HS-27A (cell line): Measurements from ENCODE around the gene PLEKHH3.
"Not testable (repeated sequence)": the region's sequence is repeated elsewhere in the genome, so short reads cannot be mapped to it uniquely, and the experiment has no call there.

Source experiments
- DNase-seq: peaks from one replicate; pipeline ENCODE4 v3.0.0-alpha.2; 2012; ENCODE audit warnings: low read depth, missing footprints

PLEKHH3 gene

GRCh38 chr17:42672038-42672437, 4.8 kb downstream of the PLEKHH3 start:
- no peak for DNase-seq

GRCh38 chr17:42670789-42671657, 5.8 kb downstream of the PLEKHH3 start:
- DNase-seq = no peak

GRCh38 chr17:42669977-42670788, 6.6 kb downstream of the PLEKHH3 start:
- DNase-seq = no peak

- DNase-seq = no peak
Measured at GRCh38 chr17:42669705-42669976, 7.2 kb downstream of the PLEKHH3 start.

GRCh38 chr17:42667088-42667951, 9.5 kb downstream of the PLEKHH3 start:
- peak; percentile 60 for DNase-seq

GRCh38 chr17:42666126-42666525, 10.7 kb downstream of the PLEKHH3 start:
- not testable (repeated sequence) for DNase-seq

- no peak for DNase-seq
Measured at GRCh38 chr17:42665581-42666001, 11.2 kb downstream of the PLEKHH3 start.

- no peak for DNase-seq
Measured at GRCh38 chr17:42660692-42661345, 16.0 kb downstream of the PLEKHH3 start.

- not testable (repeated sequence) for DNase-seq
Measured at GRCh38 chr17:42659932-42660274, 16.9 kb downstream of the PLEKHH3 start.

GRCh38 chr17:42659079-42659931, 17.5 kb downstream of the PLEKHH3 start, which contains the start of gene TUBG2:
Gene TUBG2, plus strand, starts transcription at chr17:42659284. Its CDS starts 220 bp downstream, at chr17:42659504.
- peak; percentile 59 for DNase-seq

GRCh38 chr17:42657824-42658588, 18.8 kb downstream of the PLEKHH3 start:
- DNase-seq = no peak

- DNase-seq = no peak
Measured at GRCh38 chr17:42655528-42655927, 21.3 kb downstream of the PLEKHH3 start.

GRCh38 chr17:42653179-42654124, 23.3 kb downstream of the PLEKHH3 start:
- DNase-seq = no peak

- no peak for DNase-seq
Measured at GRCh38 chr17:42651392-42651791, 25.4 kb downstream of the PLEKHH3 start.

- DNase-seq = no peak
Measured at GRCh38 chr17:42647778-42648177, 29.0 kb downstream of the PLEKHH3 start.

- DNase-seq = no peak
Measured at GRCh38 chr17:42642336-42642735, 34.5 kb downstream of the PLEKHH3 start.

- no peak for DNase-seq
Measured at GRCh38 chr17:42640121-42640520, 36.7 kb downstream of the PLEKHH3 start.

GRCh38 chr17:42639525-42640113, 37.2 kb downstream of the PLEKHH3 start:
- no peak for DNase-seq
